H1 (cell line): ENCODE data around the gene ITGB2. TPM values are rescaled to one million over a fixed set of nuclear protein-coding genes. Genes with fewer than 3 reads are reported as not detected.

ENCODE experiments used
- CTCF ChIA-PET: fragments of 300-600 bp; sonication (Branson Sonifier 250); formaldehyde crosslinking; loops from one replicate; lab custom pipeline; 2021; ENCODE audit not compliant: partially characterized antibody; lab: Charles Lee
- POLR2A ChIA-PET: fragments of 300-600 bp; sonication (Branson Sonifier 250); formaldehyde crosslinking; loops from one replicate; lab custom pipeline; 2021; ENCODE audit warnings: inconsistent platforms; ENCODE audit not compliant: partially characterized antibody; lab: Charles Lee
- DNase-seq, 2 experiments: peaks; one replicate each; pipeline versions ENCODE4 v3.0.0 to v3.0.0-alpha.2; 2010 to 2022; ENCODE audit warnings: low spot score in 2 of 2, low read depth in 1 of 2, mixed read lengths in 1 of 2
- FAIRE-seq: peaks from 2 replicates; lab custom pipeline; 2011; peaks lifted over from hg19 to GRCh38; lab: Jason Lieb, UNC
- H2AFZ ChIP-seq: 2 replicates; pipeline ENCODE4 v1.8.1; 2012; ENCODE audit warnings: low read length, inconsistent platforms
- H2AK5ac ChIP-seq: 2 replicates; pipeline ENCODE4 v1.6.1; 2013; ENCODE audit warnings: low read depth, low read length
- H2BK120ac ChIP-seq: replicated peaks from 2 replicates; pipeline ENCODE3; 2013; ENCODE audit warnings: low read depth, low read length, inconsistent platforms
- H2BK12ac ChIP-seq: 2 replicates; pipeline ENCODE4 v1.6.1; 2013; ENCODE audit warnings: low read depth, low read length
- H2BK15ac ChIP-seq: 2 replicates; pipeline ENCODE4 v1.6.1; 2013; ENCODE audit warnings: low read length
- H2BK20ac ChIP-seq: 2 replicates; pipeline ENCODE4 v1.6.1; 2013; ENCODE audit warnings: low read length
- H2BK5ac ChIP-seq: 2 replicates; pipeline ENCODE4 v1.6.1; 2013; ENCODE audit warnings: low read depth, low read length
- H3K14ac ChIP-seq: 2 replicates; pipeline ENCODE4 v1.6.1; 2013; ENCODE audit warnings: inconsistent platforms; ENCODE audit not compliant: insufficient read length
- H3K18ac ChIP-seq: 2 replicates; pipeline ENCODE4 v1.6.1; 2013; ENCODE audit warnings: low read length; ENCODE audit errors: extremely low read depth
- H3K23ac ChIP-seq: 2 replicates; pipeline ENCODE4 v1.6.1; 2013; ENCODE audit warnings: inconsistent platforms; ENCODE audit not compliant: insufficient read length
- H3K23me2 ChIP-seq: 2 replicates; pipeline ENCODE4 v1.6.1; 2013; ENCODE audit warnings: low read depth, low read length
- H3K27ac ChIP-seq: 2 replicates; pipeline ENCODE4 v1.6.1; 2011; ENCODE audit warnings: low read depth, low read length, inconsistent platforms
- H3K27me3 ChIP-seq, 4 experiments: replicated peaks in 1 of 4; 1 replicate in 1 of 4; 2 replicates in 3 of 4; pipeline versions ENCODE4 v1.6.1 to v1.8.1; 2011 to 2013; ENCODE audit warnings: low read length in 3 of 4, mild to moderate bottlenecking in 3 of 4, inconsistent platforms in 2 of 4, mixed read lengths in 2 of 4, moderate library complexity in 1 of 4; ENCODE audit not compliant: control insufficient read depth in 3 of 4, insufficient read depth in 3 of 4; ENCODE audit errors: extremely low read depth in 1 of 4
- H3K36me3 ChIP-seq, 4 experiments: 2 replicates each; pipeline versions ENCODE4 v1.6.1 to v1.8.1; 2011 to 2013; ENCODE audit warnings: mild to moderate bottlenecking in 4 of 4, low read length in 3 of 4, moderate library complexity in 2 of 4, control low read depth in 1 of 4, inconsistent platforms in 1 of 4; ENCODE audit not compliant: insufficient read depth in 4 of 4, control insufficient read depth in 2 of 4
- H3K4ac ChIP-seq: replicated peaks from 2 replicates; pipeline ENCODE3; 2013; ENCODE audit warnings: low read length, low read depth, mixed read lengths, inconsistent platforms; ENCODE audit not compliant: insufficient read length
- H3K4me1 ChIP-seq, 4 experiments: replicated peaks in 1 of 4; 1 replicate in 1 of 4; 2 replicates in 3 of 4; pipeline versions ENCODE4 v1.6.1 to v1.8.1; 2011 to 2013; ENCODE audit warnings: low read length in 3 of 4, inconsistent platforms in 2 of 4, mixed read lengths in 1 of 4; ENCODE audit not compliant: insufficient read depth in 4 of 4, control insufficient read depth in 3 of 4
- H3K4me2 ChIP-seq, 2 experiments: 2 replicates each; pipeline versions ENCODE4 v1.6.1 to v1.8.1; 2011 to 2013; ENCODE audit warnings: low read depth in 2 of 2, low read length in 2 of 2, control low read depth in 1 of 2, inconsistent platforms in 1 of 2, mild to moderate bottlenecking in 1 of 2; ENCODE audit not compliant: insufficient read depth in 1 of 2
- H3K4me3 ChIP-seq, 4 experiments: fragments of 200-600, 300-600 bp in 1 of 4; sonication (generic), shearing (Covaris generic), sonication (Bioruptor Twin) in 1 of 4; 2 replicates each; pipeline versions ENCODE4 v1.5.1 to v1.8.1; 2011 to 2016; ENCODE audit warnings: low read length in 4 of 4, low read depth in 3 of 4, control low read depth in 2 of 4, inconsistent platforms in 2 of 4, mild to moderate bottlenecking in 2 of 4, mixed read lengths in 1 of 4, moderate library complexity in 1 of 4; ENCODE audit not compliant: insufficient read depth in 2 of 4; ENCODE audit errors: extremely low read depth in 1 of 4
- H3K56ac ChIP-seq: replicated peaks from 2 replicates; pipeline ENCODE3; 2013; ENCODE audit warnings: low read depth, mild to moderate bottlenecking, mixed read lengths, low read length, inconsistent platforms; ENCODE audit not compliant: insufficient read length
- H3K79me1 ChIP-seq: 2 replicates; pipeline ENCODE4 v1.6.1; 2013; ENCODE audit warnings: low read depth, low read length, control low read depth
- H3K79me2 ChIP-seq, 2 experiments: 2 replicates each; pipeline versions ENCODE4 v1.6.1 to v1.8.1; 2012 to 2013; ENCODE audit warnings: low read length in 2 of 2, mild to moderate bottlenecking in 2 of 2, inconsistent platforms in 1 of 2; ENCODE audit not compliant: insufficient read depth in 2 of 2, control insufficient read depth in 1 of 2
- H3K9ac ChIP-seq, 4 experiments: replicated peaks in 1 of 4; 1 replicate in 1 of 4; 2 replicates in 3 of 4; pipeline versions ENCODE4 v1.6.1 to v1.8.1; 2011 to 2013; ENCODE audit warnings: low read depth in 3 of 4, low read length in 3 of 4, control low read depth in 2 of 4, mild to moderate bottlenecking in 2 of 4, moderate library complexity in 2 of 4, inconsistent platforms in 1 of 4; ENCODE audit errors: extremely low read depth in 1 of 4
- H3K9me3 ChIP-seq, 2 experiments: 2 replicates each; pipeline versions ENCODE4 v1.6.1 to v1.8.1; 2012 to 2013; ENCODE audit warnings: mild to moderate bottlenecking in 2 of 2, moderate library complexity in 2 of 2, control low read depth in 1 of 2, inconsistent platforms in 1 of 2, low read depth in 1 of 2, low read length in 1 of 2, mixed read lengths in 1 of 2; ENCODE audit not compliant: insufficient read depth in 2 of 2
- H4K20me1 ChIP-seq, 2 experiments: replicated peaks in 1 of 2; 2 replicates each; pipeline versions ENCODE3 to v1.8.1; 2011 to 2013; ENCODE audit warnings: inconsistent platforms in 2 of 2, low read length in 2 of 2, mild to moderate bottlenecking in 1 of 2; ENCODE audit not compliant: insufficient read depth in 2 of 2, control insufficient read depth in 1 of 2
- H4K5ac ChIP-seq: 2 replicates; pipeline ENCODE4 v1.6.1; 2013; ENCODE audit warnings: low read length, low read depth, mixed read lengths, inconsistent platforms; ENCODE audit not compliant: insufficient read length
- H4K8ac ChIP-seq: 2 replicates; pipeline ENCODE4 v1.8.0; 2013; ENCODE audit warnings: mild to moderate bottlenecking, moderate library complexity, low read length, inconsistent platforms; ENCODE audit not compliant: insufficient read depth; ENCODE audit errors: extremely low read depth
- H4K91ac ChIP-seq: replicated peaks from 2 replicates; pipeline ENCODE3; 2013; ENCODE audit warnings: low read length, mixed read lengths, inconsistent platforms; ENCODE audit not compliant: insufficient read length
- ATF3 ChIP-seq: IDR thresholded peaks from 2 replicates; pipeline ENCODE4 v1.6.1; 2011; ENCODE audit warnings: low read depth, mild to moderate bottlenecking, low read length; ENCODE audit not compliant: insufficient read depth
- BRCA1 ChIP-seq: IDR thresholded peaks from 2 replicates; pipeline ENCODE4 v1.6.1; 2012; ENCODE audit warnings: low read depth, low read length, improper control_type of control experiment
- CEBPB ChIP-seq: IDR thresholded peaks from 2 replicates; pipeline ENCODE4 v1.6.1; 2012; ENCODE audit warnings: low read depth, low read length
- GABPA ChIP-seq: IDR thresholded peaks from 2 replicates; pipeline ENCODE4 v1.6.1; 2011; ENCODE audit warnings: mild to moderate bottlenecking, low read length, moderate library complexity, borderline replicate concordance; ENCODE audit not compliant: insufficient read depth
- KDM1A ChIP-seq: fragments of 200-600, 300-600 bp; sonication (generic); IDR thresholded peaks from 2 replicates; pipeline ENCODE4 v1.7.1; 2016; ENCODE audit warnings: mild to moderate bottlenecking, low read length, borderline replicate concordance
- NRF1 ChIP-seq: IDR thresholded peaks from 2 replicates; pipeline ENCODE4 v1.6.1; 2011; ENCODE audit warnings: mild to moderate bottlenecking, low read depth, low read length, improper control_type of control experiment
- POLR2AphosphoS5 ChIP-seq: IDR thresholded peaks from 2 replicates; pipeline ENCODE4 v1.6.1; 2011; ENCODE audit warnings: low read depth, low read length
- SIX5 ChIP-seq: IDR thresholded peaks from 2 replicates; pipeline ENCODE4 v1.6.1; 2011; ENCODE audit warnings: mild to moderate bottlenecking, low read depth, low read length
- SP1 ChIP-seq: IDR thresholded peaks from 2 replicates; pipeline ENCODE4 v1.6.1; 2011; ENCODE audit warnings: low read depth, low read length
- SP2 ChIP-seq: IDR thresholded peaks from 2 replicates; pipeline ENCODE4 v1.6.1; 2012; ENCODE audit warnings: mild to moderate bottlenecking, low read length, inconsistent platforms
- SP4 ChIP-seq: IDR thresholded peaks from 2 replicates; pipeline ENCODE4 v1.6.1; 2012; ENCODE audit warnings: low read length, inconsistent platforms
- TEAD4 ChIP-seq: IDR thresholded peaks from 2 replicates; pipeline ENCODE4 v1.6.1; 2012; ENCODE audit warnings: low read depth, low read length, inconsistent platforms, mixed read lengths
- YY1 ChIP-seq: IDR thresholded peaks from 2 replicates; pipeline ENCODE4 v1.6.1; 2011; ENCODE audit warnings: low read depth, mild to moderate bottlenecking, low read length
- WGBS, 2 experiments: shearing (Covaris generic) in 1 of 2; methylation state at CpG; one replicate each; pipeline versions ENCODE4 v1.1.6 to v1.1.7; 2013 to 2015; ENCODE audit warnings: low lambda C conversion rate in 2 of 2, mixed read lengths in 2 of 2, inconsistent platforms in 1 of 2, low coverage in 1 of 2, missing lambda C conversion rate in 1 of 2; ENCODE audit not compliant: insufficient replicate concordance in 2 of 2, insufficient coverage in 1 of 2, insufficient read length in 1 of 2; ENCODE audit errors: extremely low coverage in 1 of 2, missing lambda C conversion rate in 1 of 2; 5-methylcytosine and 5-hydroxymethylcytosine counted together
- polyA plus RNA-seq, 7 experiments: library from polyadenylated mRNA; depleted of rRNA in 3 of 7; stranded (reverse) in 5 of 7; unstranded in 2 of 7; fragments of >200 nt in 5 of 7; fragments of 200-250 nt in 2 of 7; gene quantifications; 1 replicate in 5 of 7; 2 replicates in 1 of 7; 4 replicates in 1 of 7; pipeline versions ENCODE4 v1.2.1 to v1.2.3, GENCODE V29; 2011 to 2013; ENCODE audit warnings: missing spikeins in 2 of 7, mixed read lengths in 2 of 7
- total RNA-seq: library from RNA; stranded (reverse); fragmentation: NEBNext Ultra II Directional; extraction: Animal tissue kit (Norgen Biotek cat#: 25700); gene quantifications from 2 replicates; pipeline ENCODE4 v1.2.1, GENCODE V29; 2021
- TF ChIP-seq, protein P1 (sequence below): IDR thresholded peaks from 2 replicates; pipeline ENCODE4 v1.6.1; 2011; ENCODE audit warnings: low read length, improper control_type of control experiment

The ITGB2 gene
- total and polyA plus RNA-seq, 2 of the 8 experiments (the other 6 are each of a cell fraction or from before 2014, with no cell fraction given), result 0.24 to 0.63 TPM

GRCh38 chr21:44838951-44839350, 81.7 kb downstream of the ITGB2 start:
- no peaks in the 10 kb centered on the region; a peak in 1 of 8 replicates for H3K36me3 ChIP-seq
- no peaks in the 10 kb centered on the region; the same call in 1 of the 2 replicates for H3K23me2 ChIP-seq
- FAIRE-seq (no peak), DNase-seq (no peak)
- no peak overlapping the region for H2BK20ac ChIP-seq
- H3K56ac ChIP-seq, result no peak overlapping the region
- no peaks in the 10 kb centered on the region for H3K79me2 ChIP-seq
- H2BK120ac ChIP-seq, result no peak overlapping the region
- no peak overlapping the region for H4K5ac ChIP-seq
- H4K8ac ChIP-seq, result no peak overlapping the region
- no peaks in the 10 kb centered on the region; a peak in 2 of 7 replicates for H3K4me1 ChIP-seq
- no peak overlapping the region for H2BK12ac ChIP-seq
- no peak overlapping the region for H3K4me3 ChIP-seq
- ChIA-PET POLR2A (no interaction called here), CTCF (interaction anchor here (0.6 to 1.3 kb wide), 2 partner anchors 12 to 70 kb away, joined by 3 read pairs; no protein-coding TSS in a partner anchor)
- no peak overlapping the region for H3K23ac ChIP-seq
- no peaks in the 10 kb centered on the region for H3K27me3 ChIP-seq
- H3K14ac ChIP-seq, result no peak overlapping the region
- H3K9me3 ChIP-seq, result no peaks in the 10 kb centered on the region
- no peak overlapping the region for H2BK15ac ChIP-seq
- no peak overlapping the region for H2AK5ac ChIP-seq
- no peak overlapping the region for H3K4me2 ChIP-seq
- H3K9ac ChIP-seq, result no peak overlapping the region
- no peak overlapping the region for H3K27ac ChIP-seq
- no peak overlapping the region for H4K91ac ChIP-seq
- WGBS, 2 experiments, result 84% methylated on average over 9 of the region's 9 CpGs; no CpG with 5 or more reads in 1 of the 2 experiments
- H3K18ac ChIP-seq, result no peak overlapping the region
- H3K4ac ChIP-seq, result no peak overlapping the region
- no peak overlapping the region for H2AFZ ChIP-seq
- H4K20me1 ChIP-seq, result no peaks in the 10 kb centered on the region
- H3K79me1 ChIP-seq, result no peaks in the 10 kb centered on the region
- H2BK5ac ChIP-seq, result no peak overlapping the region
- TF ChIP-seq POLR2AphosphoS5 (no peak), SP2 (no peak), SP4 (no peak), ATF3 (no peak), YY1 (no peak), SP1 (no peak), GABPA (no peak), SIX5 (no peak), BRCA1 (no peak), TEAD4 (no peak), CEBPB (no peak), NRF1 (no peak), KDM1A (no peak)
- TF ChIP-seq, protein P1, sequence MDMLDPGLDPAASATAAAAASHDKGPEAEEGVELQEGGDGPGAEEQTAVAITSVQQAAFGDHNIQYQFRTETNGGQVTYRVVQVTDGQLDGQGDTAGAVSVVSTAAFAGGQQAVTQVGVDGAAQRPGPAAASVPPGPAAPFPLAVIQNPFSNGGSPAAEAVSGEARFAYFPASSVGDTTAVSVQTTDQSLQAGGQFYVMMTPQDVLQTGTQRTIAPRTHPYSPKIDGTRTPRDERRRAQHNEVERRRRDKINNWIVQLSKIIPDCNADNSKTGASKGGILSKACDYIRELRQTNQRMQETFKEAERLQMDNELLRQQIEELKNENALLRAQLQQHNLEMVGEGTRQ, result no peak
